GM23338 (cell line): ENCODE results near the gene IQGAP1. TPM values are rescaled to one million over a fixed set of nuclear protein-coding genes. Genes with fewer than 3 reads are reported as not detected.

Experiments
- ATAC-seq: fragments of 200-7000 bp; cut with Tn5 transposase; 3 replicates; pipeline ENCODE4 v1.9.1; 2020
- DNase-seq: peaks from one replicate; pipeline ENCODE4 v3.0.0-alpha.2; 2015; ENCODE audit warnings: low spot score
- H2AFZ ChIP-seq: fragments of 200-600 bp; sonication (generic); 2 replicates; pipeline ENCODE4 v1.8.0; 2016; ENCODE audit warnings: antibody characterized with exemption, mild to moderate bottlenecking, moderate library complexity
- H3F3A ChIP-seq: fragments of 200-600 bp; sonication (generic); replicated peaks from 2 replicates; pipeline ENCODE4 v1.8.0; 2017; ENCODE audit warnings: antibody characterized with exemption, mixed run types, low read depth
- H3K27ac ChIP-seq: fragments of 200-600 bp; sonication (generic); 2 replicates; pipeline ENCODE4 v1.6.1; 2016; ENCODE audit warnings: low read depth
- H3K27me3 ChIP-seq: fragments of 200-600 bp; sonication (generic); 2 replicates; pipeline ENCODE4 v1.8.0; 2016; ENCODE audit warnings: mild to moderate bottlenecking, mixed run types, moderate library complexity; ENCODE audit not compliant: insufficient read depth
- H3K36me3 ChIP-seq: fragments of 200-600 bp; sonication (generic); 2 replicates; pipeline ENCODE4 v1.8.0; 2016; ENCODE audit warnings: mild to moderate bottlenecking; ENCODE audit not compliant: insufficient read depth
- H3K4me1 ChIP-seq: fragments of 200-600 bp; sonication (generic); 2 replicates; pipeline ENCODE4 v1.8.0; 2016; ENCODE audit warnings: mild to moderate bottlenecking, moderate library complexity; ENCODE audit not compliant: insufficient read depth
- H3K4me2 ChIP-seq: fragments of 200-600 bp; sonication (generic); 2 replicates; pipeline ENCODE4 v1.7.1; 2017; ENCODE audit warnings: mixed run types
- H3K4me3 ChIP-seq: fragments of 200-600 bp; sonication (generic); 2 replicates; pipeline ENCODE4 v1.6.1; 2016; ENCODE audit warnings: mixed run types
- H3K79me2 ChIP-seq: fragments of 200-600 bp; sonication (generic); replicated peaks from 2 replicates; pipeline ENCODE4 v1.8.0; 2017; ENCODE audit warnings: mild to moderate bottlenecking; ENCODE audit not compliant: insufficient read depth
- H3K9me2 ChIP-seq: fragments of 200-600 bp; sonication (generic); 2 replicates; pipeline ENCODE4 v1.8.0; 2017; ENCODE audit not compliant: insufficient read depth
- H4K20me1 ChIP-seq: fragments of 200-600 bp; sonication (generic); replicated peaks from 2 replicates; pipeline ENCODE4 v1.8.0; 2017; ENCODE audit warnings: mild to moderate bottlenecking; ENCODE audit not compliant: insufficient read depth
- H3K27ac Mint-ChIP-seq: 2 replicates; pipeline ENCODE4 v1.8.0; 2020; ENCODE audit warnings: inconsistent platforms, mild to moderate bottlenecking, moderate library complexity, mixed read lengths
- H3K27me3 Mint-ChIP-seq: 3 replicates; pipeline ENCODE4 v1.8.0; 2022; ENCODE audit warnings: low read depth, mild to moderate bottlenecking, moderate library complexity, mixed read lengths, inconsistent platforms; ENCODE audit not compliant: insufficient read depth, poor library complexity
- H3K36me3 Mint-ChIP-seq: 3 replicates; pipeline ENCODE4 v1.8.0; 2021; ENCODE audit warnings: low read depth, mild to moderate bottlenecking, inconsistent platforms, moderate library complexity, mixed read lengths
- H3K4me1 Mint-ChIP-seq: 3 replicates; pipeline ENCODE4 v1.8.0; 2020; ENCODE audit warnings: mild to moderate bottlenecking, inconsistent platforms, mixed read lengths
- H3K4me3 Mint-ChIP-seq: 3 replicates; pipeline ENCODE4 v1.8.0; 2021; ENCODE audit warnings: moderate library complexity, mild to moderate bottlenecking, inconsistent platforms, mixed read lengths
- H3K9me3 Mint-ChIP-seq: 3 replicates; pipeline ENCODE4 v1.8.0; 2020; ENCODE audit warnings: moderate library complexity, mild to moderate bottlenecking, inconsistent platforms, mixed read lengths
- CTCF ChIP-seq, 2 experiments: fragments of 200-600 bp in 1 of 2; sonication (generic) in 1 of 2; conservative IDR thresholded peaks; 2 replicates each; pipeline versions ENCODE4 v1.5.1 to v1.6.1; 2016 to 2017; ENCODE audit warnings: antibody characterized with exemption in 2 of 2, low read depth in 2 of 2, mild to moderate bottlenecking in 2 of 2, moderate library complexity in 1 of 2
- EZH2 ChIP-seq: fragments of 200-600 bp; sonication (generic); IDR thresholded peaks from one replicate; pipeline ENCODE4 v1.8.0; 2017; ENCODE audit warnings: antibody characterized with exemption, mild to moderate bottlenecking, low read depth; ENCODE audit not compliant: unreplicated experiment
- EZH2phosphoT487 ChIP-seq: fragments of 200-600 bp; sonication (generic); IDR thresholded peaks from one replicate; pipeline ENCODE4 v1.8.1; 2018; ENCODE audit warnings: antibody characterized with exemption; ENCODE audit not compliant: unreplicated experiment
- JUNB ChIP-seq: IDR thresholded peaks from one replicate; pipeline ENCODE4 v1.6.1; 2016; ENCODE audit warnings: antibody characterized with exemption; ENCODE audit not compliant: unreplicated experiment
- NANOG ChIP-seq: IDR thresholded peaks from 2 replicates; pipeline ENCODE4 v1.6.1; 2016; ENCODE audit warnings: antibody characterized with exemption, borderline replicate concordance
- POLR2AphosphoS5 ChIP-seq: IDR thresholded peaks from 2 replicates; pipeline ENCODE4 v1.6.1; 2016; ENCODE audit warnings: antibody characterized with exemption, low read depth
- REST ChIP-seq: IDR thresholded peaks from one replicate; pipeline ENCODE4 v1.6.1; 2018; ENCODE audit warnings: antibody characterized with exemption; ENCODE audit not compliant: unreplicated experiment
- ZNF331 ChIP-seq: fragments of 250-450 bp; sonication (Bioruptor Pico); IDR thresholded peaks from 2 replicates; pipeline ENCODE4 v1.5.0; 2020; ENCODE audit warnings: low read depth, mild to moderate bottlenecking, moderate library complexity
- ZNF462 ChIP-seq: fragments of 250-450 bp; sonication (Bioruptor Pico); IDR thresholded peaks from 2 replicates; pipeline ENCODE4 v1.5.0; 2020; ENCODE audit warnings: mild to moderate bottlenecking, moderate library complexity
- polyA plus RNA-seq: library from polyadenylated mRNA; unstranded; fragments of >200 nt; fragmentation: Nextera tagmentation; extraction: Ambion mirVana; gene quantifications from 2 replicates; pipeline ENCODE4 v1.2.1, GENCODE V29; 2016
- total RNA-seq: library from RNA; depleted of rRNA; stranded (reverse); fragments of >200 nt; shearing (Covaris generic); gene quantifications from 2 replicates; pipeline ENCODE4 v1.2.3, GENCODE V29; 2014

The IQGAP1 gene
- total and polyA plus RNA-seq, 2 experiments from 2014 or later = 92.7 to 159 TPM

GRCh38 chr15:90489944-90490343 is 101.9 kb downstream of the IQGAP1 start (continued):
- TF ChIP-seq REST (no peak), EZH2 (no peak), POLR2AphosphoS5 (no peak), CTCF (conservative IDR thresholded peaks at IDR 0.05; ENCODE audit: low read depth in 2 of 2) (no peak), ZNF331 (CRISPR knock-in tag) (no peak), NANOG (no peak)

GRCh38 chr15:90493647-90494046 is 105.6 kb downstream of the IQGAP1 start:
- H3F3A ChIP-seq = no peaks in the 10 kb centered on the region
- H3K27me3 Mint-ChIP-seq = no peaks in the 10 kb centered on the region
- 0 out of 2 replicates have a peak, but pooled peaks cover 5% of the 10 kb centered on the region for H4K20me1 ChIP-seq
- H3K4me3 ChIP-seq = no peak overlapping the region
- no peak overlapping the region for H3K27ac Mint-ChIP-seq
- DNase-seq (no peak), ATAC-seq (no peak)
- H3K4me3 Mint-ChIP-seq = no peak overlapping the region
- H3K9me2 ChIP-seq = no peaks in the 10 kb centered on the region
- no peaks in the 10 kb centered on the region for H3K27me3 ChIP-seq
- no peaks in the 10 kb centered on the region for H3K9me3 Mint-ChIP-seq
- H3K79me2 ChIP-seq = no peaks in the 10 kb centered on the region
- no peaks in the 10 kb centered on the region for H3K4me1 ChIP-seq
- no peak overlapping the region for H2AFZ ChIP-seq
- no peak overlapping the region for H3K4me2 ChIP-seq
- H3K36me3 ChIP-seq = peaks cover 58% of the 10 kb centered on the region
- H3K27ac ChIP-seq = no peak overlapping the region
- H3K4me1 Mint-ChIP-seq = no peaks in the 10 kb centered on the region
- peaks cover 45% of the 10 kb centered on the region for H3K36me3 Mint-ChIP-seq
- TF ChIP-seq NANOG = no peak
- no peak for TF ChIP-seq ZNF462
- TF ChIP-seq EZH2 = no peak
- TF ChIP-seq JUNB = no peak
- TF ChIP-seq EZH2phosphoT487 = no peak
- no peak for TF ChIP-seq CTCF (conservative IDR thresholded peaks at IDR 0.05; ENCODE audit: low read depth in 2 of 2)
